Neural progenitor cell (in vitro differentiated cells): ENCODE results near the gene KRT8. TPM values are rescaled to one million over a fixed set of nuclear protein-coding genes. Genes with fewer than 3 reads are reported as not detected.

Source experiments
- DNase-seq: peaks from one replicate; pipeline ENCODE4 v3.0.0-alpha.2; 2016; ENCODE audit warnings: low spot score
- H2AFZ ChIP-seq: fragments of 200-600 bp; sonication (generic); replicated peaks from 2 replicates; pipeline ENCODE4 v1.6.1; 2016; ENCODE audit warnings: antibody characterized with exemption
- H3F3A ChIP-seq: fragments of 200-600 bp; sonication (generic); 2 replicates; pipeline ENCODE4 v1.6.1; 2016; ENCODE audit warnings: antibody characterized with exemption, low read depth
- H3K27ac ChIP-seq: fragments of 200-600 bp; sonication (generic); 2 replicates; pipeline ENCODE4 v1.5.1; 2016; ENCODE audit warnings: mild to moderate bottlenecking
- H3K27me3 ChIP-seq: fragments of 200-600 bp; sonication (generic); 2 replicates; pipeline ENCODE4 v1.6.1; 2016; ENCODE audit warnings: mild to moderate bottlenecking, moderate library complexity
- H3K36me3 ChIP-seq: fragments of 200-600 bp; sonication (generic); 2 replicates; pipeline ENCODE4 v1.5.1; 2016
- H3K4me1 ChIP-seq: fragments of 200-600 bp; sonication (generic); 2 replicates; pipeline ENCODE4 v1.6.1; 2016; ENCODE audit warnings: mixed run types
- H3K4me2 ChIP-seq: fragments of 200-600 bp; sonication (generic); 2 replicates; pipeline ENCODE4 v1.6.1; 2016
- H3K4me3 ChIP-seq: fragments of 200-600 bp; sonication (generic); 2 replicates; pipeline ENCODE4 v1.5.1; 2016
- H3K79me2 ChIP-seq: fragments of 200-600 bp; sonication (generic); 2 replicates; pipeline ENCODE4 v1.6.1; 2016; ENCODE audit warnings: low read depth
- H3K9ac ChIP-seq: fragments of 200-600 bp; sonication (generic); 2 replicates; pipeline ENCODE4 v1.6.1; 2016
- H3K9me3 ChIP-seq: fragments of 200-600 bp; sonication (generic); 2 replicates; pipeline ENCODE4 v1.5.1; 2016; ENCODE audit warnings: low read depth
- H4K20me1 ChIP-seq: fragments of 200-600 bp; sonication (generic); 2 replicates; pipeline ENCODE4 v1.6.1; 2016; ENCODE audit warnings: low read depth
- H3K27ac Mint-ChIP-seq: 3 replicates; pipeline ENCODE4 v1.8.0; 2021; ENCODE audit warnings: mixed read lengths
- H3K27me3 Mint-ChIP-seq: 2 replicates; pipeline ENCODE4 v1.8.0; 2022; ENCODE audit warnings: low read depth, mild to moderate bottlenecking, inconsistent platforms, moderate library complexity, mixed read lengths; ENCODE audit not compliant: insufficient read depth
- H3K36me3 Mint-ChIP-seq: 3 replicates; pipeline ENCODE4 v1.8.0; 2021; ENCODE audit warnings: mixed read lengths
- H3K4me1 Mint-ChIP-seq: 3 replicates; pipeline ENCODE4 v1.8.0; 2021; ENCODE audit warnings: mixed read lengths
- H3K4me3 Mint-ChIP-seq: 3 replicates; pipeline ENCODE4 v1.8.0; 2021; ENCODE audit warnings: mild to moderate bottlenecking, moderate library complexity, mixed read lengths
- H3K9me3 Mint-ChIP-seq: 3 replicates; pipeline ENCODE4 v1.8.0; 2020; ENCODE audit warnings: mixed read lengths
- CTCF ChIP-seq: fragments of 200-600 bp; sonication (generic); IDR thresholded peaks from 2 replicates; pipeline ENCODE4 v1.5.1; 2017; ENCODE audit warnings: antibody characterized with exemption, mild to moderate bottlenecking
- EZH2 ChIP-seq: fragments of 200-600 bp; sonication (generic); IDR thresholded peaks from 2 replicates; pipeline ENCODE4 v1.6.1; 2017; ENCODE audit warnings: antibody characterized with exemption, mild to moderate bottlenecking, moderate library complexity
- EZH2phosphoT487 ChIP-seq: fragments of 200-600 bp; sonication (generic); IDR thresholded peaks from 2 replicates; pipeline ENCODE4 v1.6.1; 2017; ENCODE audit warnings: antibody characterized with exemption
- total RNA-seq: library from RNA; depleted of rRNA; stranded (reverse); fragments of >200 nt; gene quantifications from 2 replicates; pipeline ENCODE4 v1.2.3, GENCODE V29; 2015; ENCODE audit warnings: low replicate concordance

The KRT8 gene
- total RNA-seq, 1 donor from 2014 or later, result 168 TPM

GRCh38 chr12:52900896-52901714, 3.8 kb downstream of the KRT8 start:
- Mint-ChIP-seq H3K27me3 (peaks cover 4% of the 10 kb centered on the region), H3K9me3 (no peaks in the 10 kb centered on the region), H3K27ac (no peak overlapping the region), H3K4me3 (peak overlapping the region; percentile 16), H3K36me3 (peaks cover 7% of the 10 kb centered on the region), H3K4me1 (peaks cover 14% of the 10 kb centered on the region)
- H2AFZ ChIP-seq, result no peak overlapping the region
- H3K79me2 ChIP-seq, result peaks cover 22% of the 10 kb centered on the region
- H3F3A ChIP-seq, result peaks cover 16% of the 10 kb centered on the region
- H3K9ac ChIP-seq, result no peak overlapping the region
- H3K27me3 ChIP-seq, result no peaks in the 10 kb centered on the region
- DNase-seq, result no peak
- H3K4me3 ChIP-seq, result no peak overlapping the region
- H3K9me3 ChIP-seq, result no peaks in the 10 kb centered on the region
- no peaks in the 10 kb centered on the region for H3K4me1 ChIP-seq
- H3K4me2 ChIP-seq, result no peak overlapping the region
- H3K27ac ChIP-seq, result no peak overlapping the region
- TF ChIP-seq EZH2phosphoT487 (no peak), EZH2 (no peak), CTCF (no peak)
- peaks cover 9% of the 10 kb centered on the region for H4K20me1 ChIP-seq
- H3K36me3 ChIP-seq, result no peaks in the 10 kb centered on the region

- Mint-ChIP-seq H3K4me3 (peak overlapping the region; percentile 16), H3K27ac (no peak overlapping the region), H3K9me3 (no peaks in the 10 kb centered on the region), H3K27me3 (peaks cover 4% of the 10 kb centered on the region), H3K4me1 (peaks cover 9% of the 10 kb centered on the region), H3K36me3 (peaks cover 7% of the 10 kb centered on the region)
- Histone ChIP-seq H3K36me3 (no peaks in the 10 kb centered on the region), H3F3A (peaks cover 9% of the 10 kb centered on the region), H3K27ac (no peak overlapping the region), H3K4me2 (no peak overlapping the region), H3K4me3 (no peak overlapping the region), H3K9ac (no peak overlapping the region), H2AFZ (no peak overlapping the region), H4K20me1 (peaks cover 9% of the 10 kb centered on the region), H3K9me3 (no peaks in the 10 kb centered on the region), H3K27me3 (no peaks in the 10 kb centered on the region), H3K4me1 (no peaks in the 10 kb centered on the region), H3K79me2 (peaks cover 22% of the 10 kb centered on the region)
- no peak for DNase-seq
- TF ChIP-seq CTCF (no peak), EZH2 (no peak), EZH2phosphoT487 (no peak)
Measured at GRCh38 chr12:52900166-52900895, 4.5 kb downstream of the KRT8 start.

- H3K36me3 ChIP-seq, result no peaks in the 10 kb centered on the region
- H3F3A ChIP-seq, result peaks cover 2% of the 10 kb centered on the region
- H2AFZ ChIP-seq, result no peak overlapping the region
- H3K4me1 Mint-ChIP-seq, result peaks cover 7% of the 10 kb centered on the region
- no peaks in the 10 kb centered on the region for H3K4me1 ChIP-seq
- H3K4me3 Mint-ChIP-seq, result no peak overlapping the region
- no peaks in the 10 kb centered on the region for H3K9me3 Mint-ChIP-seq
- no peak for TF ChIP-seq CTCF
- no peak for TF ChIP-seq EZH2
- TF ChIP-seq EZH2phosphoT487, result no peak
- DNase-seq, result no peak
- H3K27ac ChIP-seq, result no peak overlapping the region
- H4K20me1 ChIP-seq, result peaks cover 9% of the 10 kb centered on the region
- no peaks in the 10 kb centered on the region for H3K27me3 ChIP-seq
- no peak overlapping the region for H3K27ac Mint-ChIP-seq
- no peak overlapping the region for H3K4me3 ChIP-seq
- H3K27me3 Mint-ChIP-seq, result peaks cover 4% of the 10 kb centered on the region
- H3K4me2 ChIP-seq, result no peak overlapping the region
- peaks cover 21% of the 10 kb centered on the region for H3K79me2 ChIP-seq
- no peaks in the 10 kb centered on the region for H3K9me3 ChIP-seq
- no peak overlapping the region for H3K9ac ChIP-seq
- peaks cover 7% of the 10 kb centered on the region for H3K36me3 Mint-ChIP-seq
Measured at GRCh38 chr12:52899338-52900035, 5.4 kb downstream of the KRT8 start.
